Femur (tissue), 1 donor: ENCODE data around the gene C1QL4.
"Not testable (repeated sequence)": the region's sequence is repeated elsewhere in the genome, so short reads cannot be mapped to it uniquely, and the experiment has no call there.

Experiments used
- DNase-seq: peaks from one replicate; pipeline ENCODE4 v3.0.0-alpha.2; 2017

Gene C1QL4

GRCh38 chr12:49298160-49298559 is 38.8 kb downstream of the C1QL4 start:
- no peak for DNase-seq

DNA sequence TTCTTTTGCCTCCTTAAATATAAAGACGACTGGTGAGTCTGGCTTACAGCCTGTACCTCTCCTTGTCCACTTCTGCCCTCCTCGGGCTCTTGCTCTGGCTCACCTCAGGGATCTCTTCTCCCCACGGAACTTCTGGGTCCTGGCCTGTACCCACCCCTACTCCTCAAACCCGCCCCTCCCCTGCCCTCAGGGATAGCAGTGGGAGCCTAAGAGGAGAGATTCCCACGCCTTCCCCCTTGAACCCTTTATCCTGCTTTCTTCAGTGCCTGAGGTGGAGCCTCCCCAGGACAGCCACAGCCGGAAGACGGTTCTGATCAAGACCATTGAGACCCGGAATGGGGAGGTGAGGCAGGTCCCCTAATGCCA is 39.3 kb downstream of the C1QL4 start:
- no peak for DNase-seq

- DNase-seq, result no peak
Observed at GRCh38 chr12:49296836-49297694, 39.9 kb downstream of the C1QL4 start.

DNA sequence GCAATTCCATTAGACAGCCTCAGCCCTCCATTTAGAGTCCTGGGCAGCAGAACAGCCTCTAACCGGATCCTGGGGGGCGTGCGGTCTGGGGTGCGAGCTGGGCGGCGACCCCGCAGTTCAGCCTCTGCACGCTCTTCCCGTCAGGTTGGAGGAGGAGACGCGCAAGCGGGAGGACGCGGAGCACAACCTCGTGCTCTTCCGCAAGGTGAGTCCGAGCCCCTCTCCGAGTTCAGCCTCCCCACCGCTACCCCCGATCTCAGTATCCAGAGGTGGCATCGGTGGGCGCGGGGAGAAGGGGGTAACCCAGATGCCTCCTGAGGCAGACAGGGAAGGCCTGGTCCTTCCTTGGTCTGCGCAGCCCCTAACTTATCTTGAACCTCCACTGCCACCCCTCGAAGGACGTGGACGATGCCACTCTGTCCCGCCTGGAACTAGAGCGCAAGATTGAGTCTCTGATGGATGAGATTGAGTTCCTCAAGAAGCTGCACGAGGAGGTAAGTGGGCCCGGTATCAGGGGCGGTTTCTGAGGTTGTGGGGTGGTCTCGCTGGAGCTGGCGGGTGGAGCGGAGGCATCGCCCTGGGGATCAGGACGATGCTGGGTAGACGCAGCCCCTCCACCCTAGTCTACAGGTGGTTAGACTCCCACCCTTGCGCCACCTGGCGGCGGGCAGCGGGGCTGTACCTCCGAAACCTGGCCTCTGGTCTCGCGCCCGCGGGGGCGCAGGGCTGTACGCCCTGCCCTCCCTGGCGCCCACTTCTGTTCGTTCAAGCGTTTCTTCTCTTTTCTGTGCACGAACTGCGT is 40.8 kb downstream of the C1QL4 start:
- peak; percentile 52 for DNase-seq

DNA sequence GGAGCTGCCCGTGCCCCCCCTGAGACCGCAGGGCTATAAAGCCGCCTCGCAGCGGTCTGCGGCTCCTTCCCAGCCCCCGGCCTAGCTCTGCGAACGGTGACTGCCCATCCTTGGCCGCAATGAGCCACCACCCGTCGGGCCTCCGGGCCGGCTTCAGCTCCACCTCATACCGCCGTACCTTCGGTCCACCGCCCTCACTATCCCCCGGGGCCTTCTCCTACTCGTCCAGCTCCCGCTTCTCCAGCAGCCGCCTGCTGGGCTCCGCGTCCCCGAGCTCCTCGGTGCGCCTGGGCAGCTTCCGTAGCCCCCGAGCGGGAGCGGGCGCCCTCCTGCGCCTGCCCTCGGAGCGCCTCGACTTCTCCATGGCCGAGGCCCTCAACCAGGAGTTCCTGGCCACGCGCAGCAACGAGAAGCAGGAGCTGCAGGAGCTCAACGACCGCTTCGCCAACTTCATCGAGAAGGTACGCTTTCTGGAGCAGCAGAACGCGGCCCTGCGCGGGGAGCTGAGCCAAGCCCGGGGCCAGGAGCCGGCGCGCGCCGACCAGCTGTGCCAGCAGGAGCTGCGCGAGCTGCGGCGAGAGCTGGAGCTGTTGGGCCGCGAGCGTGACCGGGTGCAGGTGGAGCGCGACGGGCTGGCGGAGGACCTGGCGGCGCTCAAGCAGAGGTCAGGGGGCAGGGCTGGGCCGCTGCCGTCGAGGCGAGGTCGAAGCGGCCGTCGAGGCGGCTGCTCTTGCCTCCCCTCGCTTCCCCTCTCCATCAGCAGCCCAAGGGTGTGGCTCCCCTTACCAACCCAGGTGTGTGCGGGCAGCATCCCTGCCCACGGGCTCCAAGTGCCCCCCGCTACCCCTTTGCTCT is 41.7 kb downstream of the C1QL4 start, which contains the start of gene PRPH:
PRPH (plus strand) TSS at position 66 of the 855 bp plus-strand sequence; CDS start at position 120, 54 bp downstream.
- peak; percentile 35 for DNase-seq

DNA sequence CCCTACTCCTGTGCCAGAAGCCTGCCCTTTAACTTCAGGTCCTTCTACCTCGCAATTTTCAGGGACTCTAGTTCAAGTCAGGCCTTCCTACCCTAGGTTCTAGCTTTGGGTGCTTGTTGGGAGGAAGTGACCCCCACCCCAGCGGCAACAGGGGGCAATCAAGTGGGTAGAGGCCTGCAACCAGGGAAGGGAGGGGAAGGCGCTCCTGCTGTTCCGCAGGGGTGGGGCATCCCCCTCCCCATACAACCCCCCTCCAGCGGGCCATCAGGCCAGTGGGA is 42.2 kb downstream of the C1QL4 start:
- no peak for DNase-seq

- no peak for DNase-seq
Observed at GRCh38 chr12:49294086-49294803, 42.7 kb downstream of the C1QL4 start.

- peak; percentile 83 for DNase-seq
Observed at GRCh38 chr12:49293056-49293956, 43.7 kb downstream of the C1QL4 start.

DNA sequence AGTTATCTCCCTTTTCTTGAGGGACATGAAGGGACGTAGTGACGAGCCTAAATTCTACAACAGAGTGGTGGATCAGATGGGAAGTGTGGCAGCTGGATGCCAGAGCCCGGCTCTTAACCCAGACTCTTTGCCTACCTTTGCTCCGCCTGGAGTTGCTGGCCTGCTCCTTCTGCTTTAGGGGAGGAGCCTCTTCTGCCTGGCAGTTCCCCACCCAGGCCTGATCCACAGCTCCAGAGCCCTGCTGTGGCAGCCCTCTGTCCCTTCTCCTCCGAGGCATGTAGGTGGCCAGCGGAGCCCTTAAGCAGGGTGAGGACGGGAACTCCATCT is 44.3 kb downstream of the C1QL4 start:
- no peak for DNase-seq

- DNase-seq, result no peak
Observed at GRCh38 chr12:49288922-49289555, 47.9 kb downstream of the C1QL4 start.

GRCh38 chr12:49288412-49288853 is 48.6 kb downstream of the C1QL4 start:
- peak; percentile 64 for DNase-seq

DNA sequence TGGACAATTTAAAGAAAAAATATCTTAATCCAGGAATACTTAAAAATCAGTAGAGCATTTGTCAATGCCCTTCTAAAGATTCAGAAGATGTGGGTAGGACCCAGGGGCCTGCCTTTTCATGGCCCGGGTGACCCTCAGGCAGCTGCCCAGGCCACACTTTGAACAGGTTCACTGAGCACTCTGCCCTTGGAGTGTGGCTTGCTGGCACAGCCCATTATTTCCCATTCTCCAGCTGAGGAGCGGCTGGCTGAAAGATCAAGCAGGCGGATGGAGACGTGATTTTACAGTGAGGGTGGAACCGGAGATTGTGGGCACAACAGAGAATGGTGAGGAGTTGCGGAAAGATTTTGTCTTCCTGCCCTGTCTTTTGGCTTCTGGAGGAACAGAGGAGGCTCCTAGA is 49.1 kb downstream of the C1QL4 start:
- no peak for DNase-seq

DNA sequence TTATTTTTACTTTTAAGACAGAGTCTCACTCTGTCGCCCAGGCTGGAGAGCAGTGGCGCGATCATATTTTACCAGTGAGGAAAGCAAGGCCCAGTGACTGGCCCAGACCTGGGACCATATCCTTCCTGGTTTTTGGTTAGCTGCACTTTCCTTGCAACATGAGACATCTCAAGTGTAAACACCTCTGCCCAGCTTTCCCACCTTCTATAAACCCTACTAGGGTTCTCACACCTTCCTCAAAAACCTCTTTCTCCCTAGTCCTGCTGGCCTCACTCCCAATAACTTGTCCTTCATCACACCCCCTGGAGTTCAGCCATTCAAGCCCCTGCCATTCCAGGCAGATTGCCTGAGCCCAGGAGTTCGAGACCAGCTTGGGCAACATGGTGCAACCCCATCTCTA is 52.3 kb downstream of the C1QL4 start:
- no peak for DNase-seq

DNA sequence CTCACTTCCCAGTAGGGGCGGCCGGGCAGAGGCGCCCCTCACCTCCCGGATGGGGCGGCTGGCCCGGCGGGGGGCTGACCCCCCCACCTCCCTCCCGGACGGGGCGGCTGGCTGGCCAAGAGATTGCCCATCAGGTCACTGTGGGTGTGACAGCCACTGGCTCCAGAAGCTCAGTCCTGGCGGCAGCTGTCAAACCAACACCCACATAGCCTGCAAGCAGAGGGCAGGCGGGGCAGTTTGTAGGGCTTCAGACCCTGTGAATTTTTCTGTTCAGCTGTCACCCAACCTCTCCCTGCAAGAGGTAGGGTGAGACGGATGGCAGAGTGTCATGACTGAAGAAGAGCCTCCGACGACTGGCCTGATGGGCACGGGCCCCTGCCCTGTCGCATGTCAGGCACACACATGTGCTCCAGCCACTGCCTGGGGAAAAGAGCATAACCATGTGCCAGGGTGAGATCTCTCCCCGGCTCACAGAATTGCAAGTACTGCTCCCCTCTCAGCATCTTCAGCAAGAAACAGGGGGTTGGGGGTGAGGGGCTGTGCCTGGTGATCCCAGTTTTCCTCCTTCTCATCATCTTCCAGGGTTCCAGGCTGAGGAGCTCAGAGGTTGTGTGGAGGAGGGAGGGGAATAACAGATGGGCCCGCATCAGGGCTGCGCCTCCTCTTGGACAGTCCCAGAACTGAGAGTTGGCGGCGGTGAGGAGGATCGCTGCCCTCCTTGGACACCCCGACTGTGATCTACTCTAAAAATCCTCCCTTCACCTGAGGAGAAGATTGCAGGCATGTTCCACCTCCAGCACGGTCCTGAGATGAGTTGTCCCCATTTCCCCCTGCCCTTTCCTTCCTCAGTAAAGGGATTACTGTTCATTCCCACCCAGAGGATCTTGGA is 53.2 kb downstream of the C1QL4 start:
- no peak for DNase-seq

- not testable (repeated sequence) for DNase-seq
Observed at GRCh38 chr12:49282740-49283375, 54.1 kb downstream of the C1QL4 start.
